K562 (cell line): ENCODE results near the gene MSN. TPM values are rescaled to one million over a fixed set of nuclear protein-coding genes. Genes with fewer than 3 reads are reported as not detected.

Experiments
- BDP1 ChIP-seq: IDR thresholded peaks from 3 replicates; pipeline ENCODE4 v1.6.1; 2011; ENCODE audit not compliant: insufficient read length, insufficient read depth
- BRD9 ChIP-seq: fragments of 450-650 bp; IDR thresholded peaks from 2 replicates; pipeline ENCODE4 v1.6.1; 2018; ENCODE audit warnings: low read depth; ENCODE audit not compliant: partially characterized antibody
- CHCHD3 ChIP-seq: fragments of 250-450 bp; sonication (Bioruptor Pico); IDR thresholded peaks from 2 replicates; pipeline ENCODE4 v2.1.2; 2022; ENCODE audit warnings: mild to moderate bottlenecking
- CTBP1 ChIP-seq: fragments of 450-650 bp; IDR thresholded peaks from 2 replicates; pipeline ENCODE4 v1.6.1; 2016; ENCODE audit warnings: borderline replicate concordance
- E2F5 ChIP-seq: sonication (generic); formaldehyde crosslinking; IDR thresholded peaks from 2 replicates; pipeline ENCODE4 v1.8.0; 2022; ENCODE audit warnings: mild to moderate bottlenecking, missing genetic modification reagents
- HMG20B ChIP-seq: fragments of 250-450 bp; sonication (Bioruptor Pico); IDR thresholded peaks from 2 replicates; pipeline ENCODE4 v1.5.0; 2021; ENCODE audit warnings: mild to moderate bottlenecking
- MAFK ChIP-seq: IDR thresholded peaks from 2 replicates; pipeline ENCODE4 v1.6.1; 2011; ENCODE audit warnings: low read length, improper control_type of control experiment
- MED1 ChIP-seq: sonication (generic); formaldehyde crosslinking; IDR thresholded peaks from 2 replicates; pipeline ENCODE4 v1.8.1; 2023; ENCODE audit warnings: missing genetic modification reagents, borderline replicate concordance
- POLR2H ChIP-seq: IDR thresholded peaks from 2 replicates; pipeline ENCODE4 v1.6.1; 2016; ENCODE audit warnings: missing genetic modification characterization, low read depth, mild to moderate bottlenecking, control low read depth, missing compliant biosample characterization, moderate library complexity
- PYGO2 ChIP-seq: fragments of 450-650 bp; IDR thresholded peaks from 2 replicates; pipeline ENCODE4 v1.6.1; 2016; ENCODE audit warnings: mild to moderate bottlenecking, missing genetic modification characterization, moderate library complexity, missing compliant biosample characterization
- RNF219 ChIP-seq: fragments of 250-450 bp; sonication (Bioruptor Pico); IDR thresholded peaks from 2 replicates; pipeline ENCODE4 v1.5.0; 2022; ENCODE audit warnings: mild to moderate bottlenecking
- SNRNP70 ChIP-seq: fragments of 200-400 bp; formaldehyde crosslinking; optimal IDR thresholded peaks from 2 replicates; pipeline ENCODE3; 2017; ENCODE audit warnings: low read depth, low read length
- TBP ChIP-seq: optimal IDR thresholded peaks from 2 replicates; pipeline ENCODE3; 2011; ENCODE audit warnings: low read depth, low read length, improper control_type of control experiment
- TGIF2 ChIP-seq: sonication (generic); formaldehyde crosslinking; IDR thresholded peaks from 2 replicates; pipeline ENCODE4 v1.8.1; 2022; ENCODE audit warnings: mild to moderate bottlenecking, missing genetic modification reagents, moderate library complexity
- USF1 ChIP-seq: sonication (generic); formaldehyde crosslinking; IDR thresholded peaks from 2 replicates; pipeline ENCODE4 v1.9.0; 2022; ENCODE audit warnings: mild to moderate bottlenecking, missing genetic modification reagents
- XRCC4 ChIP-seq: IDR thresholded peaks from one replicate; pipeline ENCODE4 v1.6.1; 2011; ENCODE audit not compliant: insufficient read depth, insufficient read length; ENCODE audit errors: extremely low read depth
- ZNF124 ChIP-seq: sonication (generic); formaldehyde crosslinking; IDR thresholded peaks from 2 replicates; pipeline ENCODE4 v1.8.1; 2022; ENCODE audit warnings: missing genetic modification reagents
- ZNF212 ChIP-seq: fragments of 450-650 bp; formaldehyde crosslinking; IDR thresholded peaks from 2 replicates; pipeline ENCODE4 v1.4.0; 2020; ENCODE audit warnings: mild to moderate bottlenecking
- ZNF707 ChIP-seq: fragments of 250-450 bp; sonication (Bioruptor Pico); conservative IDR thresholded peaks from 2 replicates; pipeline ENCODE4 v1.8.0; 2022; ENCODE audit warnings: inconsistent platforms, mild to moderate bottlenecking, moderate library complexity
- ZNF764 ChIP-seq: fragments of 250-450 bp; sonication (Bioruptor Pico); IDR thresholded peaks from 2 replicates; pipeline ENCODE4 v1.4.0; 2020; ENCODE audit warnings: low read depth, mild to moderate bottlenecking, moderate library complexity
- ZNF778 ChIP-seq: fragments of 450-650 bp; formaldehyde crosslinking; IDR thresholded peaks from 2 replicates; pipeline ENCODE4 v1.4.0; 2020; ENCODE audit warnings: mild to moderate bottlenecking, moderate library complexity
- polyA plus RNA-seq, 8 experiments: library from polyadenylated mRNA; depleted of rRNA in 4 of 8; stranded (reverse) in 5 of 8; unstranded in 3 of 8; fragments of >200 nt; fragmentation: Nextera tagmentation in 2 of 8; fragmentation: Illumina TruSeq in 1 of 8; extraction: Ambion mirVana in 2 of 8; extraction: Trizol in 1 of 8; gene quantifications; 2 replicates each; pipeline versions ENCODE4 v1.2.1 to v1.2.3, GENCODE V29; 2011 to 2014; ENCODE audit warnings: inconsistent platforms in 1 of 8, missing spikeins in 1 of 8
- total RNA-seq, 7 experiments: library from RNA; depleted of rRNA in 6 of 7; stranded (reverse); fragments of >200 nt in 6 of 7; fragmentation: Illumina TruSeq in 2 of 7; extraction: Trizol in 2 of 7; gene quantifications; 2 replicates each; pipeline versions ENCODE4 v1.2.1 to v1.2.3, GENCODE V29; 2011 to 2021; ENCODE audit warnings: low replicate concordance in 1 of 7
- TF ChIP-seq, protein P1 (sequence below): fragments of 250-450 bp; sonication (Bioruptor Pico); IDR thresholded peaks from 2 replicates; pipeline ENCODE4 v1.5.1; 2021; ENCODE audit warnings: mild to moderate bottlenecking

The MSN gene
- total and polyA plus RNA-seq, 9 of the 15 experiments (the other 6 are each of a cell fraction or from before 2014, with no cell fraction given), result 128 to 486 (median 237) TPM

DNA sequence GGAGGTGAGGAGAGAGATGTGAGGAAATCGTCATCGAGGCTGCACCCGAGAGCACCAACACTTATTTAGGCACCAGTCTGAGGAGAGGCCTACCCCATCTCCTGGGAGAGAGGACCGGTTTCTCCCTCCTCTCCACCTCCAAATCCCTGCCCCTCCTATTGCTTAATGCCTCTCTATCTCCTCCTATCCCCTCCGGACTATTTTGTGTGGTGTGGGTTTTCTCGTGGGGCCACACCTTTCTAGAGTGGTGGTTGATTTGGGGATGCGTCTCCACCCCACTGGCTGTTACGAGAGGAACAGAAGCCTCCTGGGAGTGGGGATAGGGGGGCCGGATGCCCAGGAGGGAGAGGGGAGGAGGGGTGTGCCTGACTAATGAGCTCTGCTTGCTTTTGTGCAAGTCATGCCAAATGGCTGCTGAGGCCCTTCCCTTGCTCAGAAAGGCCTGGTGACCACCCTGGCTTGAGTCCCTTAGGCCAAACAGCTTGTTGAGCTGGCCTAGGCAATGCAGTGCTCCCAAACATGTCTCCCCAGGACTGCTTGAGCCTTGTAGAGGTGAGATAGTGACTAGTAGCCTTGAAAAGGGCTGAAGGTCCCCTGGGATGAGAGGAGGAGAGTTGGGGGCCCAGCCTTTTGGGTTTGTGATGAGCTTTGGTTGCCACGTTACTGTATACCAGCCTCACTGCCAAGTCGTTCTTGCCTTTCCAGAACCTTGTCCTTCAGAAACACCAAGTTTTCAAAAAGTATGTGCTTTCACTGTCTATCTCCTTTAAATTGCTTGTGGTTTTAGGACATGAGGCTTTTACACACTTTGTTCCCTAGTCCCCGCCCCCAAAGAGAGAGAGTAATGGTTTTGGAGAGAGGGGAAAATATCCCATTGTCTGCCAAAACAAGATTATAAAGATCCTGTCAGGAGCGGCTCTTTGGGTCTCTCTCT lies 1.2 kb downstream of the MSN start (continued):
- TF ChIP-seq XRCC4, result no peak
- no peak for TF ChIP-seq CHCHD3 (CRISPR knock-in tag)
- no peak for TF ChIP-seq HMG20B (CRISPR knock-in tag)
- no peak for TF ChIP-seq BDP1
- peak; percentile 50 for TF ChIP-seq TBP
- no peak for TF ChIP-seq ZNF764 (CRISPR knock-in tag)
- no peak for TF ChIP-seq SNRNP70
- TF ChIP-seq E2F5 (CRISPR knock-in tag), result no peak
- peak; percentile 46; the same call in 1 of the 2 replicates for TF ChIP-seq CTBP1
- TF ChIP-seq, protein P1, sequence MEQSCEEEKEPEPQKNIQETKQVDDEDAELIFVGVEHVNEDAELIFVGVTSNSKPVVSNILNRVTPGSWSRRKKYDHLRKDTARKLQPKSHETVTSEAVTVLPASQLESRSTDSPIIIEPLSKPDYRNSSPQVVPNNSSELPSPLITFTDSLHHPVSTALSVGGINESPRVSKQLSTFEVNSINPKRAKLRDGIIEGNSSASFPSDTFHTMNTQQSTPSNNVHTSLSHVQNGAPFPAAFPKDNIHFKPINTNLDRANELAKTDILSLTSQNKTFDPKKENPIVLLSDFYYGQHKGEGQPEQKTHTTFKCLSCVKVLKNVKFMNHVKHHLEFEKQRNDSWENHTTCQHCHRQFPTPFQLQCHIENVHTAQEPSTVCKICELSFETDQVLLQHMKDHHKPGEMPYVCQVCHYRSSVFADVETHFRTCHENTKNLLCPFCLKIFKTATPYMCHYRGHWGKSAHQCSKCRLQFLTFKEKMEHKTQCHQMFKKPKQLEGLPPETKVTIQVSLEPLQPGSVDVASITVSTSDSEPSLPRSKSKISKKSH, result no peak
- TF ChIP-seq POLR2H (tag), result peak; percentile 28; the same call in 1 of the 2 replicates
- TF ChIP-seq MAFK, result peak; percentile 77
- no peak for TF ChIP-seq RNF219
- TF ChIP-seq MED1 (CRISPR knock-in tag), result no peak
- no peak for TF ChIP-seq ZNF778 (CRISPR knock-in tag)
- TF ChIP-seq ZNF212, result no peak
- no peak for TF ChIP-seq PYGO2 (tag)
- TF ChIP-seq ZNF707 (CRISPR knock-in tag), result no peak
- no peak for TF ChIP-seq TGIF2 (CRISPR knock-in tag)
- TF ChIP-seq USF1, result no peak
- no peak for TF ChIP-seq ZNF124 (CRISPR knock-in tag)
- TF ChIP-seq BRD9, result no peak
